Stimulated activated CD4-positive, alpha-beta T cell treated with anti-CD3 and anti-CD28 coated beads, Interleukin-2, amount 100 ng/mL, for 48 hours (primary cell): ENCODE data around the gene HOXA7.

ENCODE experiments used
- DNase-seq, 2 donors: peaks; one replicate each; pipeline ENCODE4 v3.0.0-alpha.2; 2020

Gene HOXA7

GRCh38 chr7:27116031-27116961, 40.2 kb downstream of the HOXA7 start:
- no peak for DNase-seq

- DNase-seq: no peak
These were observed 41.1 kb downstream of the HOXA7 start for GRCh38 chr7:27115221-27116026.

DNA sequence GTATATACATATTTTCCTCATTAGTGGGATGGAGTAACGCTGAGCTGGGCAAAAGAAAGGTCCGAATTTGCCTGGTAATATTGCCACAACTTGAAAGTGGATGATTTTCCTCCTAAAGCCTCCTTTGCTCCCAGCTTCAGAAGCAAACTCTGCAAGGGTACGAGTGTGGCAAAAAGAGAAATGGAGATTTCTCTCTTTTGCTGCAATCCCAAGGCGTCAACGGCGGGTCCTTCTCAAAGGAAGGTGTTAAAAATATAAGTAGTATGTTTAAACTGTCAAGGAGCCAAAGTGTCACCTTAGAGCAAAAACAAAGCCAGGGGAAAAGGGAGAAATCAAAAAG, 41.6 kb downstream of the HOXA7 start:
- DNase-seq: no peak

DNA sequence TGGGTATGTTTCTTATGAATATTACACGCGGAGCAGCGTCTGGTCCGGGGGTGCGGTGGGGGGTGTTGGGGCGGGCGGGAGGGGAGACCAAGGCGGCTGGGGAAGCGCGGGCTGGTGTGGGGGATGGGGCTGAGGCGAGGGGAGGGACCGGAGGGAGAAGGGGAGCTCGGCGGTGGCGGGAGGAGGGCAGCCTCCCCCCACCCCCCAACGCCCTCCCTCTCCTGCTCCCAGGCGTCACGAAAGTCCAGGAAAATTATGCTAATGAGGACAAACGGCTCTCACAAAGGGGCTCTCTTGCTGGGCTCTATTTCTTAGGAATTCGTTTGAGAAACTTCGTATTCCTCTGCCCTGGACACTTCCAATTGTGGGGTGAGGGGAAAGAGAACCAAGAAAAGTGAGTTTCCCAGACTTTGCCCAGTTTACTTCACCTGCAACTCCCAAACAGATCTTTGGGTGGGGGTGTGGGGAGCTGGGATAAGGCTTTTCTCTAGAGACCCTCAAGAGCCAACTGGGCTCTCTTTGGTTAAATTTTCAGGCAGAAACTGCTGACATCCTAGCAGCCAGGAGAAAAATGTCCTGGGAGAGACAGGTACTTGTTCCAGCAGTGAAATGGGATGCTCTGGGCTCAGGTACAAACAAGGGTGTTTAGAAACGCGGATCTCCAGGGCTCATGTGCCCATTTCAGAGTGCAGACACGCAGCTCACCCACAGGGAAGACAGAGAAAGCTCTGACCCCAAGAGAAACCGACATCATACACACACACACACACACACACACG, 42.3 kb downstream of the HOXA7 start:
- DNase-seq: no peak

- no peak for DNase-seq
These were observed 43.2 kb downstream of the HOXA7 start for GRCh38 chr7:27112955-27113949.

- DNase-seq: no peak
These were observed 44.1 kb downstream of the HOXA7 start for GRCh38 chr7:27112361-27112760.

DNA sequence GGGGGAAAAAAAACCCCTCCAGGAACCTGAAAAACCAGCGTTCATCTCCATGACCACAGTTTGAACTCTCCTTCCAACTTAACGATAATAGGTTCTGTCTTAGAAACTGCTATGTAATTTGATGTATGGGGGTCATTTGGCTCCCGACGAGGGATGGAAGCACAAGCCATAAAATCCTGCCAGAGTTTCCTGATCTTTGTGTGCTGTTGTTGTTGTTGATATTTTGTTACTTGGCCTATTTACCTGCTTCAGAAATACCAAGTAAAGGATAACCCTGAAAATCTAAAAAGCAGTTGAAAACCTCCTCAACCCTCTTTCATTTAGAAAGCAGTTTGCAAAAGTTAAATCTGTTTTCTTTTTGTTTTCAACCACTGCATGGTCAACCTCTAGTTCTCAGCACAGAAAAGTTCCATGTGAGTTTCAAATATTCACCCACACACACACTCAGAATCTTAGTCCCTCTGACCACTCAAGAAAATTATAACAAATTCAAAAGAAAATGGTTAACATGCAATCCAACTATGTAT, 44.7 kb downstream of the HOXA7 start:
- no peak for DNase-seq

GRCh38 chr7:27111042-27111750, 45.3 kb downstream of the HOXA7 start:
- no peak for DNase-seq

- DNase-seq: no peak
These were observed 46.1 kb downstream of the HOXA7 start for GRCh38 chr7:27110186-27111031.

DNA sequence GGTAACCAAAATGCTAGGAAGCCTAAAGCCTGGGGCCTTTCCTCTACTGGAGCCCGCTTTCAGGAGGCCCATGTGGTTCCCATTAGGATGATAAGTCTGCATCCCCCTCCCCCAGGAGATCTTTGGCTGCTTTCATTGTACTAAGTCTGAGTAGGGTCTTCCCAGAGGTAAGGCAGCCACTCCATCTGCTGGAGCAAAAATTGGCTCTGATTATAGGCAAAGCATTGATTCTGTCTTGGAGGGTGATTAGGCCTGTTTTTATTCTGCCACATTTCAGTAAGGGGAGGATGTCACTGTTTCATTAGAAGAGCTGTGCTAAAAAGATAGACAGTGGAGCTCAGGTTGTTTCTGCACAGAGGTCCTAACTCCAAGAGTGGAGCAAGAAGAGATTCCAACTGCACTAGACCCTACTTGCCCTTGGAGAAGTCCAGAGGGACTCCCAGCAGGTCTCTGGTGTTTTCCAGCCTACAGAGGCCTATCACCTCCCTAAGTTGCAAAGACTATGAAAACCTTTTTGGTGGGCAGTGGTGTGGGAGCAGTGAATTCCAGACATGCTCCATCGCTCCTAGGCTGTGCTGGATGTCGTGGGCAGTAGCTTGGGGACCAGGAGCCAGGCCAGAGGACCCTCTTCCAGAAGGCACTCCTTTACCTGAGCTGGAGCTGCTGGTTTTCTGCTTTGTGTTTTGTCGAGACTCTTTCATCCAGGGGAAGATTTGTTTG, 46.8 kb downstream of the HOXA7 start:
- no peak for DNase-seq

GRCh38 chr7:27108390-27109127, 47.9 kb downstream of the HOXA7 start:
- DNase-seq: no peak

GRCh38 chr7:27107391-27108381, 48.8 kb downstream of the HOXA7 start:
- DNase-seq: no peak

DNA sequence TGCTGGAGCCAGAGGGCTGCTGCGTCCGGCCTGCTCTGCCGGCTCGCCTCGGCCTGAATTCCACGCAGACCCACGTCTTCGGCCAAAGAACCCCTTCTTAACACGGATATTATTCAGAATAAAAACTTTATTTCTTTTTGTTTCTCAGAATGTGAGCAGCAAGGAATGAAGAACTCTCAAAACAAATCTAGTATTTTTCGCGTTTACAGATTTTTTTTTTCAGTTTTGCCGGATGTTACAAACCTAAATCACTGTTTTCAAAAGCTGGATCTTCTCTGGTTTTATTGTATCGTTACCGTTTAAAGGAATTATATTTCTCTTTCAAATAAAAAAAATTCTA, 49.6 kb downstream of the HOXA7 start:
- no peak for DNase-seq

GRCh38 chr7:27106181-27106900, 50.1 kb downstream of the HOXA7 start:
- DNase-seq: no peak

DNA sequence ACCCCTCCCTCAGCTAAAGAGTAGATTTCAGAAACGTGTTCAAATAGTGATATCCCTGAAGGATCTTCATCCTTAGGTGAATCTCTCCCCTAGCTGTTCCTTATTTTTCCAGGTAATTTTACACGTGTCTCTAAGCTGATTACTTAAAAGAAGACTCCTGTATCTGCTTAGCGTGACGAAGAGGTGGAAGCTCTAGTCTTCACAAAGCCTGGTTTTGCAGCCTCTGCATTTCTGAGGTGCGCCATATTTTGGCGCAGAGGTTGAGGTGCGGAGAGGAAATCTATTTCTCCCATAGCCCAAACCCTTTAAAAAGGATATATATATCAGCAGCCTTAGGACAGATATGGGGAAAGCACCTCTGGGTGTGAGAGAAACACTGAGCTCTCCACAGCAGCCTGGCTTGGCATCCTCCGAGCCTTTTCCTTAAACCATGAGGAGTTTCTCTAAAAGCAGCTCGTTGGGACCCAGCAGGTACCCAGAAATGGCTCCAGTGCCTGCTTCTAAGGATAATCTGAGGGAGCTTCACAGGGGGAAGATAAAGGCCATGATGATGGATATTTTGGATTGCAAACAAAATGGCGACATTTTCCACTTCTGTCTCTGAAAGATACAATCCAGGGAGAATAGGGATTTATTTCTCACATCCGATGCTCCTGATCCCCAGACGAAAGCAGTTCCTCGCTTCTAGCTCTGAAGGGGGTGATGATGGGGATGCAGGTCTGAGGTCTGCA, 51.0 kb downstream of the HOXA7 start:
- no peak for DNase-seq
